ENCODE results near the gene PNMA5. TPM values are rescaled to one million over a fixed set of nuclear protein-coding genes. Genes with fewer than 3 reads are reported as not detected.
A peak's percentile ranks its signal among the peaks of the same experiment; 100 is the strongest.

PNMA5 gene
- total and polyA plus RNA-seq, 4 donors, result 0.09 TPM; not detected in 3

GRCh38 chrX:152941328-152942076 lies 52.4 kb downstream of the PNMA5 start:
- peak overlapping the region; percentile 30 to 59 for H3K9ac ChIP-seq (ENCODE audit: low read depth in 1 of 2, low read length in 2 of 2)
- DNase-seq (ENCODE audit: low spot score), result peak; percentile 89
- no peaks in the 10 kb centered on the region for H3K36me3 ChIP-seq (ENCODE audit: control insufficient read depth in 4 of 4, insufficient read depth in 3 of 4, low read depth in 1 of 4, low read length in 3 of 4)
- no peaks in the 10 kb centered on the region for H3K27me3 ChIP-seq (ENCODE audit: control insufficient read depth in 4 of 4, insufficient read depth in 4 of 4, low read length in 3 of 4)
- H3K4me3 ChIP-seq (ENCODE audit: low read depth in 1 of 3, low read length in 3 of 3), result peak overlapping the region; percentile 60 to 78 (median 73)
- no peak for TF ChIP-seq FOXA2 (IDR thresholded peaks at IDR 0.05)
- no peak for TF ChIP-seq HNF4G (IDR thresholded peaks at IDR 0.05)
- TF ChIP-seq GABPA (IDR thresholded peaks at IDR 0.05 in 1 of 2, conservative IDR thresholded peaks at IDR 0.05 in 1 of 2), result peak in 1 of 2 donors; percentile 57
- peak; percentile 53 for TF ChIP-seq ZBTB33 (IDR thresholded peaks at IDR 0.05)
- no peak for TF ChIP-seq NR2F2 (IDR thresholded peaks at IDR 0.05)
- TF ChIP-seq, protein P1, sequence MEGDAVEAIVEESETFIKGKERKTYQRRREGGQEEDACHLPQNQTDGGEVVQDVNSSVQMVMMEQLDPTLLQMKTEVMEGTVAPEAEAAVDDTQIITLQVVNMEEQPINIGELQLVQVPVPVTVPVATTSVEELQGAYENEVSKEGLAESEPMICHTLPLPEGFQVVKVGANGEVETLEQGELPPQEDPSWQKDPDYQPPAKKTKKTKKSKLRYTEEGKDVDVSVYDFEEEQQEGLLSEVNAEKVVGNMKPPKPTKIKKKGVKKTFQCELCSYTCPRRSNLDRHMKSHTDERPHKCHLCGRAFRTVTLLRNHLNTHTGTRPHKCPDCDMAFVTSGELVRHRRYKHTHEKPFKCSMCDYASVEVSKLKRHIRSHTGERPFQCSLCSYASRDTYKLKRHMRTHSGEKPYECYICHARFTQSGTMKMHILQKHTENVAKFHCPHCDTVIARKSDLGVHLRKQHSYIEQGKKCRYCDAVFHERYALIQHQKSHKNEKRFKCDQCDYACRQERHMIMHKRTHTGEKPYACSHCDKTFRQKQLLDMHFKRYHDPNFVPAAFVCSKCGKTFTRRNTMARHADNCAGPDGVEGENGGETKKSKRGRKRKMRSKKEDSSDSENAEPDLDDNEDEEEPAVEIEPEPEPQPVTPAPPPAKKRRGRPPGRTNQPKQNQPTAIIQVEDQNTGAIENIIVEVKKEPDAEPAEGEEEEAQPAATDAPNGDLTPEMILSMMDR (IDR thresholded peaks at IDR 0.05; ENCODE audit: low read depth, low read length, missing input control), result peak; percentile 85
- peak; percentile 54 for TF ChIP-seq FOXA1 (IDR thresholded peaks at IDR 0.05)
- TF ChIP-seq RXRA (IDR thresholded peaks at IDR 0.05), result peak in 1 of 2 donors; percentile 22
- TF ChIP-seq, protein P2, sequence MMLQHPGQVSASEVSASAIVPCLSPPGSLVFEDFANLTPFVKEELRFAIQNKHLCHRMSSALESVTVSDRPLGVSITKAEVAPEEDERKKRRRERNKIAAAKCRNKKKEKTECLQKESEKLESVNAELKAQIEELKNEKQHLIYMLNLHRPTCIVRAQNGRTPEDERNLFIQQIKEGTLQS (IDR thresholded peaks at IDR 0.05), result no peak
- TF ChIP-seq RAD21 (IDR thresholded peaks at IDR 0.05), result peak; percentile 90 to 93
- peak; percentile 100 for TF ChIP-seq YY1 (IDR thresholded peaks at IDR 0.05)
- TF ChIP-seq EGR1 (IDR thresholded peaks at IDR 0.05; ENCODE audit: low read depth in 2 of 2), result peak in 1 of 2 donors; percentile 40
- TF ChIP-seq, protein P3, sequence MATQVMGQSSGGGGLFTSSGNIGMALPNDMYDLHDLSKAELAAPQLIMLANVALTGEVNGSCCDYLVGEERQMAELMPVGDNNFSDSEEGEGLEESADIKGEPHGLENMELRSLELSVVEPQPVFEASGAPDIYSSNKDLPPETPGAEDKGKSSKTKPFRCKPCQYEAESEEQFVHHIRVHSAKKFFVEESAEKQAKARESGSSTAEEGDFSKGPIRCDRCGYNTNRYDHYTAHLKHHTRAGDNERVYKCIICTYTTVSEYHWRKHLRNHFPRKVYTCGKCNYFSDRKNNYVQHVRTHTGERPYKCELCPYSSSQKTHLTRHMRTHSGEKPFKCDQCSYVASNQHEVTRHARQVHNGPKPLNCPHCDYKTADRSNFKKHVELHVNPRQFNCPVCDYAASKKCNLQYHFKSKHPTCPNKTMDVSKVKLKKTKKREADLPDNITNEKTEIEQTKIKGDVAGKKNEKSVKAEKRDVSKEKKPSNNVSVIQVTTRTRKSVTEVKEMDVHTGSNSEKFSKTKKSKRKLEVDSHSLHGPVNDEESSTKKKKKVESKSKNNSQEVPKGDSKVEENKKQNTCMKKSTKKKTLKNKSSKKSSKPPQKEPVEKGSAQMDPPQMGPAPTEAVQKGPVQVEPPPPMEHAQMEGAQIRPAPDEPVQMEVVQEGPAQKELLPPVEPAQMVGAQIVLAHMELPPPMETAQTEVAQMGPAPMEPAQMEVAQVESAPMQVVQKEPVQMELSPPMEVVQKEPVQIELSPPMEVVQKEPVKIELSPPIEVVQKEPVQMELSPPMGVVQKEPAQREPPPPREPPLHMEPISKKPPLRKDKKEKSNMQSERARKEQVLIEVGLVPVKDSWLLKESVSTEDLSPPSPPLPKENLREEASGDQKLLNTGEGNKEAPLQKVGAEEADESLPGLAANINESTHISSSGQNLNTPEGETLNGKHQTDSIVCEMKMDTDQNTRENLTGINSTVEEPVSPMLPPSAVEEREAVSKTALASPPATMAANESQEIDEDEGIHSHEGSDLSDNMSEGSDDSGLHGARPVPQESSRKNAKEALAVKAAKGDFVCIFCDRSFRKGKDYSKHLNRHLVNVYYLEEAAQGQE (IDR thresholded peaks at IDR 0.05), result peak; percentile 67
- peak; percentile 41 for TF ChIP-seq SP1 (IDR thresholded peaks at IDR 0.05)
- TF ChIP-seq JUND (IDR thresholded peaks at IDR 0.05), result no peak
- peak in 1 of 2 donors; percentile 13 for TF ChIP-seq HNF4A (conservative IDR thresholded peaks at IDR 0.05)
- no peak for TF ChIP-seq TAF1 (conservative IDR thresholded peaks at IDR 0.05)
- TF ChIP-seq MAX (IDR thresholded peaks at IDR 0.05), result peak; percentile 44
- H3K4me1 ChIP-seq (ENCODE audit: control insufficient read depth in 4 of 4, insufficient read depth in 4 of 4, low read length in 3 of 4), result peaks cover 0 to 14% (median 7%) of the 10 kb centered on the region in 4 donors
- peak overlapping the region; percentile 51 to 59 for H3K27ac ChIP-seq (ENCODE audit: low read depth in 1 of 2, low read length in 2 of 2)
- under 1% methylated on average over 70 of the region's 70 CpGs for WGBS
- no peaks in the 10 kb centered on the region for H3K9me3 ChIP-seq (ENCODE audit: control insufficient read depth in 4 of 4, low read length in 3 of 4)

Other genes with a start within 250 kb of the PNMA5 start
- not detected for gene MAGEA2, start 240.3 kb downstream of the PNMA5 start, total RNA-seq
- gene MAGEA2, start 240.3 kb downstream of the PNMA5 start, polyA plus RNA-seq, result not detected
- gene CSAG3, start 234.9 kb downstream of the PNMA5 start, total RNA-seq, result under 1 TPM in 1 of 2 donors, not detected in 1; 0.14 TPM
- not detected for gene CSAG3, start 234.9 kb downstream of the PNMA5 start, polyA plus RNA-seq
- not detected for gene MAGEA6, start 224.4 kb downstream of the PNMA5 start, total RNA-seq
- not detected for gene MAGEA6, start 224.4 kb downstream of the PNMA5 start, polyA plus RNA-seq
- 10 to 100 TPM; 10.1 to 24.3 TPM for gene CETN2, start 163.4 kb downstream of the PNMA5 start, total RNA-seq
- gene CETN2, start 163.4 kb downstream of the PNMA5 start, polyA plus RNA-seq, result 10 to 100 TPM; 10.9 to 16.4 TPM
- 10 to 100 TPM; 42.6 to 63.6 TPM for gene NSDHL, start 163.1 kb downstream of the PNMA5 start, total RNA-seq
- 10 to 100 TPM; 23.8 to 34.6 TPM for gene NSDHL, start 163.1 kb downstream of the PNMA5 start, polyA plus RNA-seq
- gene ZNF185, start 96.0 kb downstream of the PNMA5 start, total RNA-seq, result 1 to 10 TPM; 1.1 to 3.2 TPM
- under 1 TPM; 0.44 to 0.80 TPM for gene ZNF185, start 96.0 kb downstream of the PNMA5 start, polyA plus RNA-seq
- 10 to 100 TPM in 1 of 2 donors, under 1 TPM in 1; 0.17 to 11.7 TPM for gene PNMA3, start 62.4 kb upstream of the PNMA5 start, total RNA-seq
- under 1 TPM; 0.06 to 0.29 TPM for gene PNMA3, start 62.4 kb upstream of the PNMA5 start, polyA plus RNA-seq
- 1 to 10 TPM; 5.4 to 6.4 TPM for gene PNMA6A, start 78.3 kb upstream of the PNMA5 start, total RNA-seq
- 1 to 10 TPM; 3.5 to 7.5 TPM for gene PNMA6A, start 78.3 kb upstream of the PNMA5 start, polyA plus RNA-seq
- not detected for gene MAGEA1, start 185.2 kb upstream of the PNMA5 start, total RNA-seq
- not detected for gene MAGEA1, start 185.2 kb upstream of the PNMA5 start, polyA plus RNA-seq

Data from liver (tissue), 9 donors.